Stimulated activated CD4-positive, alpha-beta T cell treated with anti-CD3 and anti-CD28 coated beads, Interleukin-2, amount 100 ng/mL, for 48 hours (primary cell): ENCODE results near the gene ASB14.

Experiments used
- DNase-seq, 2 donors: peaks; one replicate each; pipeline ENCODE4 v3.0.0-alpha.2; 2020

ASB14 gene

DNA sequence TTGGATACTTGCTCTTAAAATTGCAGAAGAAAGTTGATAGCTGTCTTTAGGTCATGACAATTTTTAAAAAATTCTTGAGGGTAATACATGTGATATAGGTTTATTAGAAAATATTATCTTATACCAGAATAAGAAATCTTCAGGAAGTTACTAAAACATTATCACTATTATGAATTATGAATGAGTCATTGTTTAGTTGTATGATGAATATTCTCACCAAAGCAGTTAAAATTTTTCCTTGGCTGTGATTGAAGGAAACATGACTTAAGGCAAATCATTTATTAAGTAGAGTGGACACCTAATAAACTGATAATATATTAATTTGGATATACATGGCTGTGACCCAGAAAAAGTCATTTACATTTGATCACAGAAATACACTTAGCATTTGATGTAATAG lies 34.8 kb downstream of the ASB14 start:
- no peak for DNase-seq

- no peak for DNase-seq
Observed at GRCh38 chr3:57256844-57257243, 35.6 kb downstream of the ASB14 start.

DNA sequence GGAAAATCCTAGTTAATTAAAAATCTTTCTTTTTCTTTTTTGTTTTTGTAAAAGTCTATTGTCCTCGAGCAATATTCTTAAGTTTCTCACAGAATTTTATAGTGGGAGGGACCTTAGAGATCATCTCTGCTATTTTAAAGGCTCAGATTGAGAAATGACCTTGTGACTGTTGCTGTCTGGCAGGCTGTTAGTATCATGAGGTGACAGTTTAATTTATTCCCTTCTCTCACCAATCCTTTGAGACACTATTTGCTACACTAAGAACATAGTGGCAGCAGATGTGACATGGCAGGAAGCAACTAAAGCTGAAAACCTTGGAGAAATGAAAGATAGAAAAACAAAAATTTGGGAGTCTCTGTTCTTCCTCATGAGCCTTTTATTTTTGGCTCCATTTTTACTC lies 40.1 kb downstream of the ASB14 start:
- no peak for DNase-seq

GRCh38 chr3:57244946-57245345 lies 47.5 kb downstream of the ASB14 start:
- no peak for DNase-seq

- DNase-seq, result no peak
Observed at GRCh38 chr3:57234613-57235575, 57.6 kb downstream of the ASB14 start.

- no peak for DNase-seq
Observed at GRCh38 chr3:57233799-57234198, 58.7 kb downstream of the ASB14 start.

DNA sequence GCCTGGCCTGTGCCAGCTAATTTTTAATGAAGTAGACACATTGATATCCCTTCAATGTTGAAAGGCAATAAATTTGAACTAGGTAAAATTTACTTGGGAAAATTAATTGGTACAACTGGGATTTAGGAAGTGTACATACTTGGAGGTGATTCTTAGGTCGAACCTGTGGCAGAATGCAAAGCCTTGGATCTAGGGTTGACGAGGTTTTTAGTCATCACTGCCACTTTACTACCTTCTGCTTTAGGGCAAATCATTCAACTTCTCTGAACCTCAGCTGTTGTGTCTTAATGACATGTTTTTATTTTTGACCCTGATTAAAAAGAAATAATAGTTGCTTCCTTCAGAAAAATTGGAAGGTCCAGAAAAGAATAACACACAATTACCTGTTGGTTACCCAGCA lies 62.5 kb downstream of the ASB14 start:
- DNase-seq, result no peak

- DNase-seq, result peak; percentile 12 to 30
Observed at GRCh38 chr3:57227930-57228751, 64.3 kb downstream of the ASB14 start.

DNA sequence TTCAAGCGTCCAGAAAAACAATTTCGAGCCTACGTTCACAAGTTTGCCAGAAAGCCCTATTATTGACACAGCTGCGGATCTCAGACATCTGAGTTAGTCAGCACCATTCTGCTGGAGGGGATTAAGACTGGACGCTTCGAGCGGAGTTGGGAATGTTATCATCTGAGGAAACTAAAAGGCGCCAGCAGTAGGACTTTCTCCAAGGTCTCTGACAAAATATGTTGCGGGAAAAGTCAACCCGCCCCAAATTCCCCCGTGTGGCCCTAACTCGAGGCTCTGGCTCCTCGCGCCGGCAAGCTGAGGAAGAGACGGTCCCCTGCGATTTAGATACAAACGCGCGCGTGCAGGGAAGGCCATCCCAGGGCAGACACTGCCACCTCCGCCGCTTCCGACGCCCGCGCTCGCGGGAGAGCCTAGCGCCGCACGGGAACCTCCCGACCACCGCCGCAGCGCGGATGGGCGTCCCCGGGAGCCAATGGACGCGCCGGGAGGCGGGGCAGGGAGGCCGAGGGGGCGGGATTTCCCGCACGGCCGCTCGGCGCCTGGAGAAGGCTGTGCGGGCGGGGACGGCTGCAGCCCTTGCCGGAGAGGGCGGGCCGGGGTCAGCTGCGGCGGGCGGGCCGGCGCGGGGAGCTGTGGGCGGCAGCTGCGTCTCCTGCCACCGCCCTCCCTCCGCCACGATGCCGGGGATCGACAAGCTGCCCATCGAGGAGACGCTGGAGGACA lies 65.1 kb downstream of the ASB14 start, which contains the start of gene APPL1:
TSS of gene APPL1 (plus strand) at position 526 of the 726 bp plus-strand sequence. CDS start at position 681, 155 bp downstream.
- DNase-seq, result peak; percentile 86 to 89

GRCh38 chr3:57226176-57226575 lies 66.3 kb downstream of the ASB14 start:
- DNase-seq, result no peak

DNA sequence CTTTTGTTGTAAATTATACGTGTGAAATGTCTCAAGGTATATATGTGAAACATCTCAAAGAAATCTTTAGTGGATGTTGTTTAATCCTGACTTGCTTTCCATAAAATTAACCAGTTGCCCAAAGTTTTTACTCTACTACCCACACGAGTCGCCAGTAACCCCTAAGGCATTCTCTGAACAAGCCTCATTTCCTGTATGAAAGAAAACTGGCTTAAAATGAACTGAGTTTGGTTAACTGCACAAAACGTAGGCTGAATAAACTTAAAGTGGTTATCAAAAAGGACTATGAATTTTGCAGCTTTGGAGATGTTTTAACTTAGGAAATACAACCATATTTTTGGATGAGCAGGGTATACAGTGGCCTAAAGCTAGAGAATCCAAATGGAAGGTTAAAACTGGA lies 67.6 kb downstream of the ASB14 start:
- no peak for DNase-seq

GRCh38 chr3:57221883-57222282 lies 70.6 kb downstream of the ASB14 start:
- DNase-seq, result no peak
